Activated CD8-positive, alpha-beta memory T cell treated with anti-CD3 and anti-CD28 coated beads, Interleukin-2, amount 50 U/mL, for 1 hour (primary cell): ENCODE data around the gene DENND5A.
"Not testable (repeated sequence)": the region's sequence is repeated elsewhere in the genome, so short reads cannot be mapped to it uniquely, and the experiment has no call there.

Source experiments
- DNase-seq: peaks from one replicate; pipeline ENCODE4 v3.0.0-alpha.2; 2020; ENCODE audit errors: extremely low read depth

DENND5A gene

GRCh38 chr11:9138612-9139579 lies 126.3 kb downstream of the DENND5A start:
- DNase-seq: no peak

DNA sequence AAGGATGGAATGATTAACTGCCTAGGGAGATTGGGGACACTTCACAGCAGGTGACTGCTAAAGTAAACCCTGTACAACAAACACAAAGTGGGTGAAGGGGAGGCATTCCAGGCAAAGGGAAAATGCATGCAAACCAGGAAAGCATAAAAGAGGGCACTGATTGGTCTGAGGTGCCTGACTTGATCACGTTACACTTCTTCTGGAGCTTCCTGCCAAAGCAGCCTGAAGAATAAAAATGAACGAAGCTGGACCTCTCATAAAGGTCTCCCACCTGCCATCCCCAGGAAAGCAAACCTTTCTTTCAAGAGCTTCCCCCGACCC lies 127.1 kb downstream of the DENND5A start:
- no peak for DNase-seq

GRCh38 chr11:9137293-9138132 lies 127.6 kb downstream of the DENND5A start:
- no peak for DNase-seq

GRCh38 chr11:9136741-9137140 lies 128.4 kb downstream of the DENND5A start:
- no peak for DNase-seq

DNA sequence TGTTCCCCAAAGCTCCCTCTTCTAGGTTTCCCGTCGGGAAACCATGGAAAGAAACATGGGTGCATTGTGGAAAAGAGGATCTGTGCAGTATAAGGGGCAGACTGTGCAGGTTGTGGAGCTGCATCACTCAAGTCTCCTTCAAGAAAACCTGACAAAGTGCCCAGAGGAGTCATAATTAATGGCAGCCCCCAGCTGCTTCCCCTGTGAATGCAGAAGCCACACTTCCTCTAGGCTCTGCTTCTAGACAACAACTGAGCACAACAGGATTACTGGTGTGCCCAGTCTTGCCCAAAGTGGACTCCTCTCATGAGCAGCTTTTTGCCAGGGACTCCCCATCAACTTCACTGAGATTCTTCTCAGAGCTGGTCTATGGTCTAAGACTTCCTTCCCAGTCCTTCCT lies 131.2 kb downstream of the DENND5A start:
- DNase-seq: no peak

DNA sequence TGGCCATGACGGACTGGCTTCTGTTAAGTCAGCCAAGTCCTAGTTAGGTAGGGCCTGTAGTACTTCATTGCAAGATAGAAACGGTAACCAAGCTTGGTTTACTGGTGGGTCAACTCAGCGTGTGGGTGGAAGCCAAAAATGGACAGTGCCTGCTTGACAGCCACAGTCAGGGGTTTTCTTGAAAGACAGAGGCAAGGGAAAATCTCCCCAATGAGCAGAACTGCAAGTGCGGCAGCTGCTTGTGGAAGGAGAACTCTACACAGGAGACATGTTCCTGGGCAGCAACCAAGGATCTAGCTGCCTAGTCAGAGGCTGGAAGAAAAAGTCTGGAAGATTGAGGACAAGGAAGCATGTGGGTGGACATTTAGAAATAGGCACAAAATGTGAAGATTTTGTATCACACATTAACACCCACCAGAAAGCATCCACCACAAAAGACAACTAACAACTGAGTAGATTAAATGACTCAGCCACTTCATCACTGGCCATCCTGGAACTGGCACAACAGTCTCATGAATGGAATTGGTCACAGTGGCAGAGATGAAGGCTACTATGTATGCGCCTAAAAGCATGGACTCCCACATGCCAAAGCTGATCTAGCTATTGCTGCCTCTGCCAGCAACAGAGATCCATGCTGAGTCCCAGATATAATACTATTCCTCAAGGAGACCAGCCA lies 132.8 kb downstream of the DENND5A start:
- no peak for DNase-seq

- no peak for DNase-seq
Measured at GRCh38 chr11:9130297-9130696, 134.9 kb downstream of the DENND5A start.

DNA sequence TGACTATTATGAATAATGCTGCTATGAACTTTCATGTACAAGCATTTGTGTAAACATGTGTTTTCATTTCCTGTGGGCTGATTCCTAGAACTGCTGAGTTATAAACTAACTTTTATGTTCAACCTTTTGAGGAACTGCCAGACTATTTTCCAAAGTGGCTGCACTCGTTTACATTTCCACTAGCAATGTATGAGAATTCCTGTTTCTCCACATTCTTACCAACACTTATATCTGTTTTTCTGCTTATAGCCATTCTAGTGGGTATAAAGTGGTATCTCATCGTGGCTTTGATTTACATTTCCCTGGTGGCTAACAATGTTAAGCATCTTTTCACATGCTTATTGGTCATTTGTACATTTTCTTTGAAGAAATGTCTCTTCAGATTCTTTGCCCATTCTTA lies 138.5 kb downstream of the DENND5A start:
- DNase-seq: no peak

DNA sequence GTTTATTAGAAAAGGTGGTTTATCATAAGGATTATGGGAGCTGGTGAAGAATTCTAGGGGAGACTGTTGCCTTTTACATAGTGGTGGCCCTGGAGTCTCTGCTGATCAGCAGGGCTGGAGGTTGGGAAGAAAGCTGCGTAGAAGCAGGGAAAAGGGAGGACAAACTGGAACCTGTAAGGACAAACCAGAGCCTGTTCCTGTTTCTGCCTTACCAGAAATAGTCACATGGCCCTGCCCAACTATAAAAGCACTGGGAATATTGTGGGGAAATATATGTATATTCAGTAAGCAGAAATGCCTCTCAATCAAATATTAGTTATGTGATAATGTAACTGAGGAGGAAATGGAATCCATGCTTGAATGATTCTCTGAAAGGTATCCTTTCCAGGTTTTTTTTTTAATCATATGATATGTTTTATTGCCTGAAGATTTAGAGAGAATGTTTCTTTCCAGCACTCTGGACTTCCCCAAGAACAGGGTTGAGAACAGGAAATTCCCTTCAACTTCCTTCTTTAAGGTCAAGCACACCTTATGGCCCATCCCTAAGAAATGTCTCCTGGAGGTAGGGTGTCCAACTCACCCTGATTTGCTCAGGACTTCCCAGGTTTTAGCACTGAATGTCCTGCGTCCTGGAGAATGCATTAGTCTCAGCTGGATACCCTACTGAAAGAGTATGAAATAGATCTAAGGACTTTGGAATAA lies 139.8 kb downstream of the DENND5A start:
- DNase-seq: no peak

DNA sequence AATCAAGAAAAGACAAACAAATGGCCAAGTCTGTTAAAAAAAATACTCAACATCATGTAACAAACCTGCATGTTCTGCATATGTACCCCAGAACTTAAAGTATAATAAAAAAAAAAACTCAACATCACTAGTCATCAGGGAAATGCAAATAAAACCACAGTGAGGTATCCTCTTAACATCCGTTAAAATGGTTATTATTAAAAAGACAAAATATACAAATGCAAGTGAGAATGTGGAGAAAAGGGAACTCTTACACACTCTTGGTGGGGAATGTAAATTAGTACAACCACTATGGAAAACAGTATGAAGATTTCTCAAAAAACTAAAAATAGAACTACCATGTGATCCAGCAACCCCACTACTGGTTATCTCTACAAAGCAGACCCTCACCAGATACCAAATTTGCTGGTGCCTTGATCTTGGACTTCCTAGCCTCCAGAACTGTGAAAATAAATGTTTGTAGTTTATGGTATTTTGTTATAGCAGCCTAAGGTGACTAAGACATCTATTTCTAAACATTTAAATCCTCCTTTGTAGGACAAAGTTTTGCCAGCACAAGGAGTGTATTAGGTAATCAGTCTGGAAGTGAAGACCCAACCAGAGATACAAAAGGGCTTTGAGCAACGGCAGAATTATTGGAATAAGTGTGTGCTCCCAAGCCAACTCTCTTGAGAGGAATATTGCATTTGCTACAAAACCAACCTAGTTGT lies 141.4 kb downstream of the DENND5A start:
- no peak for DNase-seq

DNA sequence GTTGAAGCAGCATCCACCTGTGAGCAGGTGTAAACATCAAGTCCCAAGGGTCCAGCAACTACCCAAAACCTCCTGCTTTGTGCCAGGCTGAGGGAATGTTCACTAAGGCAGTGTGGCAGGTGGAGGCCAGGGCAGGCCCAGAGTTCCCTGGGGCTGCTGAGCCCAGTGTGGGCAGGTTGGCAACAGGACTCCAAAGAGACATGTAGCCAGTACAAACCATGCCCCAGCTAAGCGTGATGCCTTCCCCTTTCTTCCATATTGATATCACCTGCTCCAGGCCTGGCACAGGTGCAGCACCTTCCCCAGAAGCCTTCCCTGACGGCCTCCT lies 143.7 kb downstream of the DENND5A start:
- DNase-seq: no peak

DNA sequence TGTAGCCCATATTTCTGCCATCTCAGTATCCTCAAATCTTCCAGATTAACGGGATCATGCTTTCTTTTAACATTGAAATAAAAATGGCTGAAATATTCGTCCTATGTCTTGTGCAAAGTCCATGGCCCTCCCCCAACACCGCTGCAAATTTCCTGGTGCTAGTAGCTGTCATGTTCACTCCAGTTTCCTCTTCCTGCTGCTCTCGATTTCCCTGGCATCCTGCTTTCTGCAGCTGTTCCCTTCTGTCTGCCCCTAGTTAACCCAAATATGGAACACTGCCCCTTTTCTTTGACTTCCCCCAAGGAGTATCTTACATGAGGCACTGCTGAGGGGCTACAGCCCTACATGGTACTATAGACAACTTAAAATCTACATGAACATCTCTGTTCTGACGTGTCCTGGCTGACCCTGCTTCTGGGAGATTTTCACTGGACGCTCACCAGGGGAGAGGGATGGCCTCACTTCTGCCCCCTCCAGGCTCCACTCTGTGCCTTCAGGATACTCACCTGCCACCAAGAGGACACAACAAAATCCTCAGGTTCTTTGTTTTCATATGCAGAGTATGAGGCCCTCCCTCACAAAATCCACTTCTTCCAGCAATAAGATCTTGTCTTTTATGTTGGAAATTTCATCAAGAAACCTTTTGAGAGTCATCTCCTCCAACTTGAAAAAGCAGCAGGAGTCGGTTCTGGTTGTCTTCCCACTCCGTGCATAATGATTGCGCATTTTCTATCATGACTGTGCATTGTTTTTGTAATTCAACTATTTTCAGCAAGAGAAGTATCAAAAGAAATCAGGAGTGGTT lies 144.3 kb downstream of the DENND5A start:
- no peak for DNase-seq

- DNase-seq: no peak
Measured at GRCh38 chr11:9118277-9118676, 146.9 kb downstream of the DENND5A start.

DNA sequence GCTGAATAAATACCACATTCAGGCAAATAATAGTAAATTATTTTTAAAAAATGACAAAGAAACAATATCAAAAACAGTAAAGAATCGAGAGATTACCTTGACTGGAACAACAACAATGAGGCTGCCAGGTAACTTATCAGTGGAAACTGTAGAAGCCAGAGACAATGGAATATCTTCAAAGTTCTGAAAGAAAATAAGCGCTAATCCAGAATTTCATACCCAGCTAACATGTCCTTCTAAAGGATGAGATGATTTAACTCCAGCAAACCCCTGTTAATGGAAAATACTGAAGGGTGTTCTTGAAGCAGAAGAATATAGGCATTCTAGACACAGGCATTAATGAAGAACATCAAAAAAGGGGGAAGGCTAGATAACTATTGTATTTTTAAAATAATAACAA lies 153.1 kb downstream of the DENND5A start:
- DNase-seq: no peak

DNA sequence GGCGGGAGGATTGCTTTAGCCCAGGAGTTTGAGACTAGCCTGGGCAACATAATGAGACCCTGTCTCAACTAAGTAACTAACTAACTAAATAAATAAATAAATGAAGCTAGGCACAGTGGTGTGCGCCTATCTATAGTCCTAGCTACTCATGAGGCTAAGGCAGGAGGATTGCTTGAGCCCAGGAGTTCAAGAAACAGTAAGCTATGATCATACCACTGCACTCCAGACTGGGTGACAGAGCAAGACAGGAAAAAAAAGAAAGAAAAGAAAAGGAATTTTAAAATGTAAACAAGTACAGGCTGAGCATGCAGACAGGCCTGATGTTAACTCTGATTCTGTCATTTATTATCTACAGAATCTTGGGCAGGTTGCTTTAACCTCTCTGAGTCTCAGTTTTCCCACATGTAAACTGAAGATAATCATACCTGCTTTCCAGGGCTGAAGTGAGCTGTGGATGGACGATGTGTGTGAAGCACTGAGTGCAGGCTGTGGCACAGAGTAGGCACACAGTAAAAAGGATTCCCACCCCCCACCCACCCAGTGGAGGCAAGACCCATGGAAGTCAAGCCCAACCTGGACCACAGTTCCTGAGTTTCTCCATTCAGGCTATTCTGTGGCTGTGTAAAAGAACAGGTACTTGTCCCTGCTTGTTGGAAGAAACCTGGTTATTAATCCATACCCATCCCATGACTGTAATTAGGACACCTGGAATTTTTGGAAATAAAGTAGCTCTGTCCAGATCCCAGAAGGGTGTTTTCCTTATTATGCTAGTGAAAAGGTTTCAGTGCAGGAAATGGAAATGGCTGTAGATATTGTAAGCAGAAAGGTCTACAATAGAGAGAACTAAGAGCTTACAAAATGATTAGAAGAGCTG lies 155.1 kb downstream of the DENND5A start:
- no peak for DNase-seq

DNA sequence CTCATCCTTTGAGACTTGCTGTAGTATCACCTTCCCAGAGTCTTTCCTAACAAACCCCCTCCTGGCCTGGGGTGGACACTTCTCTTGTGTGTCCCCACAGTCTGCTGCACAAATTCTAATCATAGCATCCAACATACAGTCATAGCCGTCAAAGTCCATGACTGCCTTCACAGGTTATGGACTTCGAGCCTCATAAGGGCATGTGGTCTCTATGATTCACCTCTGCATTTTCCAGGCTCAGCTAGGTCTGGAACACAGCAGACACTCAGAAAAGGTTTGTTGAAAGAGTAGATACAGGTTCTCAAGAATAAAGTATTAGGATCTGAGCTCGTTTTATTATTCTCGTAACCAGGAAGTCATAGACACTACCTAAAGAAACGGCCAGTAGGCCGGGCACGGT lies 160.6 kb downstream of the DENND5A start:
- DNase-seq: no peak

GRCh38 chr11:9103542-9104276 lies 161.4 kb downstream of the DENND5A start:
- no peak for DNase-seq

DNA sequence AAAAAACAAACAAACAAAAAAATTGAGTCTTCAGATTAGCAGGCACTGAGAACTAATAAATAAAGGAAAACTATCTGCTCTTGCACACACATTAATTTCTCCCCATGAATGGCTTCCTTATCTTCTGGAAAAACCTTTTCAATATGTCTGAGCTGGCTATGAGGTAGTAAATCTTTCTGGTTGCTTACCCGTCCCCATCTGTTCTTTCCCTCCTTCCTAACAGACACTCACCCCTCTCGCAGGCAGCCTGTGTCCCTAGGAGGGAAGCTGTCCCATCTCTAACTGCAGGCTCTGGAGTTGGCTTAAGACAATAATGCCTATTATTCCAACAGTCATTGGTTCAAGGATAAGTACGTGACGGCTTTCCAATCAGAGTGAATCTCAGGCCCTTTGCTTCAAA lies 165.5 kb downstream of the DENND5A start:
- DNase-seq: no peak

DNA sequence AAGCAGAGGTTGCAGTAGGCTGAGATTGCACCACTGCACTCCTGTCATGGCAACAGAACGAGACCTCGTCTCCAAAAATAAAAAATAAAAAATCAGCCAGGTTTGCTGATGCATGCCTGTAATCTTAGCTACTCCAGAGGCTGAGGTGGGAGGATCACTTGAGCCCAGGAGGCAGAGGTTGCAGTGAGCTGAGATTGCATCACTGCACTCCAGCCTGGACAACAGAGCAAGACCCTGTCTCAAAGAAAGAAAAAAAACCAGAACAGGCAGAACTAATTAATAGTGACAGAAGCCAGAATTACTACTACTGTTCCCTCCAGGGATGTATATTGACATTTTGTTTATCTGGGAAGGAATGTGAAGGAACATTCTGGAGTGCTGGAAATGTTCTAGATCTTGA lies 166.7 kb downstream of the DENND5A start:
- DNase-seq: not testable (repeated sequence)
